A549 (cell line): Measurements from ENCODE around the gene ARHGAP5. TPM values are rescaled to one million over a fixed set of nuclear protein-coding genes. Genes with fewer than 3 reads are reported as not detected.

ENCODE experiments used
- ATAC-seq, 2 experiments: fragments of 200-7000 bp in 1 of 2; fragments of >200 bp in 1 of 2; cut with Nextera tagmentation in 1 of 2; cut with Tn5 transposase in 1 of 2; 3 replicates each; pipeline versions ENCODE4 v1.8.0 to v1.9.1; 2018 to 2020; ENCODE audit warnings: mild to moderate bottlenecking in 1 of 2, moderate library complexity in 1 of 2
- CTCF ChIA-PET: fragments of 300-600 bp; sonication (Branson Sonifier 250); formaldehyde crosslinking; extraction: SDS; loops from one replicate; lab custom pipeline; 2021; ENCODE audit warnings: antibody characterized with exemption, inconsistent platforms; lab: Yijun Ruan, JAX
- POLR2A ChIA-PET: fragments of 350-600 bp; formaldehyde crosslinking; extraction: SDS; loops from one replicate; lab custom pipeline; 2021; ENCODE audit warnings: antibody characterized with exemption, inconsistent platforms; lab: Yijun Ruan, JAX
- DNase-seq, 2 experiments: peaks; one replicate each; pipeline versions ENCODE4 v3.0.0 to v3.0.0-alpha.2; 2011 to 2016; ENCODE audit warnings: low read depth in 1 of 2, low spot score in 1 of 2
- FAIRE-seq: peaks from 2 replicates; lab custom pipeline; 2011; peaks lifted over from hg19 to GRCh38; lab: Jason Lieb, UNC
- H3K27ac ChIP-seq, 2 experiments: fragments of >200 bp; sonication (Bioruptor Twin); formaldehyde crosslinking; 3 replicates each; pipeline ENCODE4 v1.5.1; 2016 to 2017
- H3K4me1 ChIP-seq: fragments of >200 bp; sonication (Bioruptor Twin); formaldehyde crosslinking; 3 replicates; pipeline ENCODE4 v1.6.1; 2016
- H3K4me2 ChIP-seq: fragments of >200 bp; sonication (Bioruptor Twin); formaldehyde crosslinking; 3 replicates; pipeline ENCODE4 v1.6.1; 2016
- H3K4me3 ChIP-seq: fragments of >200 bp; sonication (Bioruptor Twin); formaldehyde crosslinking; 3 replicates; pipeline ENCODE4 v1.5.1; 2016
- H3K9me3 ChIP-seq: fragments of >200 bp; sonication (Bioruptor Twin); formaldehyde crosslinking; 3 replicates; pipeline ENCODE4 v1.6.1; 2016
- CHD4 ChIP-seq: fragments of 200-600 bp; sonication (generic); IDR thresholded peaks from 2 replicates; pipeline ENCODE4 v1.6.1; 2016; ENCODE audit warnings: antibody characterized with exemption, mild to moderate bottlenecking, borderline replicate concordance
- EP300 ChIP-seq, 2 experiments: fragments of >200 bp; sonication (Bioruptor Twin); formaldehyde crosslinking; IDR thresholded peaks; 2 replicates in 1 of 2; 3 replicates in 1 of 2; pipeline ENCODE4 v1.6.1; 2016 to 2017
- FOSL2 ChIP-seq, 2 experiments: fragments of 450-650 bp in 1 of 2; fragments of >200 bp in 1 of 2; sonication (Bioruptor Twin) in 1 of 2; formaldehyde crosslinking; IDR thresholded peaks; 2 replicates each; pipeline versions ENCODE4 v1.5.0 to v1.6.1; 2016 to 2020; ENCODE audit warnings: mild to moderate bottlenecking in 1 of 2, moderate library complexity in 1 of 2
- FOXS1 ChIP-seq: fragments of 250-450 bp; sonication (Bioruptor Pico); IDR thresholded peaks from 2 replicates; pipeline ENCODE4 v1.5.0; 2020; ENCODE audit warnings: mild to moderate bottlenecking, moderate library complexity
- JUNB ChIP-seq: fragments of >200 bp; sonication (Bioruptor Twin); formaldehyde crosslinking; IDR thresholded peaks from 2 replicates; pipeline ENCODE4 v1.6.1; 2016
- KDM1A ChIP-seq: fragments of 200-600 bp; sonication (generic); IDR thresholded peaks from 2 replicates; pipeline ENCODE4 v1.6.1; 2016; ENCODE audit warnings: low read depth, mild to moderate bottlenecking
- KDM5A ChIP-seq: fragments of 200-600 bp; sonication (generic); IDR thresholded peaks from 2 replicates; pipeline ENCODE4 v1.6.1; 2016; ENCODE audit warnings: antibody characterized with exemption, mild to moderate bottlenecking
- MAZ ChIP-seq: fragments of 150-350 bp; IDR thresholded peaks from 2 replicates; pipeline ENCODE4 v1.6.1; 2014; ENCODE audit warnings: antibody characterized with exemption, low read depth, low read length, borderline replicate concordance
- NPAS2 ChIP-seq: fragments of 250-450 bp; sonication (Bioruptor Pico); IDR thresholded peaks from 2 replicates; pipeline ENCODE4 v1.8.0; 2022; ENCODE audit warnings: mild to moderate bottlenecking, moderate library complexity, borderline replicate concordance
- RAD21 ChIP-seq, 2 experiments: fragments of >200 bp in 1 of 2; sonication (Bioruptor Twin) in 1 of 2; formaldehyde crosslinking in 1 of 2; IDR thresholded peaks in 1 of 2; conservative IDR thresholded peaks in 1 of 2; 2 replicates in 1 of 2; 3 replicates in 1 of 2; pipeline ENCODE4 v1.6.1; 2012 to 2018; ENCODE audit warnings: inconsistent platforms in 1 of 2
- SREBF2 ChIP-seq: fragments of 450-650 bp; IDR thresholded peaks from 2 replicates; pipeline ENCODE4 v1.6.1; 2014; ENCODE audit warnings: mild to moderate bottlenecking, moderate library complexity
- ZSCAN20 ChIP-seq: fragments of 250-450 bp; sonication (Bioruptor Pico); IDR thresholded peaks from 2 replicates; pipeline ENCODE4 v1.8.0; 2022; ENCODE audit warnings: mild to moderate bottlenecking, moderate library complexity
- WGBS: methylation state at CpG from one replicate; pipeline ENCODE4 v1.1.6; 2017; ENCODE audit errors: missing lambda C conversion rate; 5-methylcytosine and 5-hydroxymethylcytosine counted together
- polyA plus RNA-seq, 4 experiments: library from polyadenylated mRNA; depleted of rRNA in 3 of 4; stranded (reverse); fragments of >200 nt; fragmentation: RNase III in 1 of 4; extraction: RNeasy Plus Mini Kit Qiagen cat#74134 plus additional on column Dnase treatment in 1 of 4; gene quantifications; 2 replicates in 3 of 4; 3 replicates in 1 of 4; pipeline ENCODE4 v1.2.3, GENCODE V29; 2011 to 2017
- TF ChIP-seq, protein P1 (sequence below): fragments of 150-350 bp; IDR thresholded peaks from 2 replicates; pipeline ENCODE4 v1.6.1; 2014; ENCODE audit warnings: low read depth, mild to moderate bottlenecking, low read length
- TF ChIP-seq, protein P2 (sequence below): fragments of 250-450 bp; sonication (Bioruptor Pico); IDR thresholded peaks from 2 replicates; pipeline ENCODE4 v1.5.0; 2020; ENCODE audit warnings: low read depth, mild to moderate bottlenecking, moderate library complexity
- TF ChIP-seq, protein P3 (sequence below): IDR thresholded peaks from 2 replicates; pipeline ENCODE4 v1.6.1; 2012
- TF ChIP-seq, protein P4 (sequence below): fragments of >200 bp; sonication (Bioruptor Twin); formaldehyde crosslinking; IDR thresholded peaks from 2 replicates; pipeline ENCODE4 v1.6.1; 2016
- TF ChIP-seq, protein P5 (sequence below): fragments of 450-650 bp; IDR thresholded peaks from 2 replicates; pipeline ENCODE4 v1.6.1; 2014; ENCODE audit warnings: antibody characterized with exemption
- TF ChIP-seq, protein P6 (sequence below): fragments of >200 bp; sonication (Bioruptor Twin); formaldehyde crosslinking; IDR thresholded peaks from 3 replicates; pipeline ENCODE4 v1.6.1; 2016
- TF ChIP-seq, protein P7 (sequence below): fragments of 200-600 bp; sonication (generic); IDR thresholded peaks from 2 replicates; pipeline ENCODE4 v1.6.1; 2016; ENCODE audit warnings: antibody characterized with exemption, mild to moderate bottlenecking, moderate library complexity

The ARHGAP5 gene
- polyA plus RNA-seq, 2 of the 4 experiments (the other 2 are of a cell fraction) = 33.6 to 66.1 TPM

DNA sequence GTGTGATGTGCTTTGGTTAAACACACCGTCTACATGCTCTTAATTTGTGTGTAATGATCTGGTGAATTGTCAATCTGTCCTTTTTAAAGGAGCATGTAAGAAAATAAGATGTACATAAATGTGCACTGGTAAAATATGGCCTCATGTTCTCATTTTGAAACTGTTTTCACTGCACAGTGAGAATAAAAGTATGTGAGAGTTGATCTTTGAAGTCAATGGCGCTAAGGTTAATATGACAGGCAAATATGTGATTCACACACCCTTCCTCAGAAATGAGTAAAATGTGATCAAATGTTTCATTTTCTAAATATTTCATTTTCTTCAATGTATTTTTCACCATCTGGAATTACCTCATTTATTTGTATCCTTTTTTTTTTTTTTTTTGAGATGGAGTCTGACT is 116.4 kb downstream of the ARHGAP5 start:
- no peaks in the 10 kb centered on the region for H3K4me1 ChIP-seq
- 82% methylated on average over 2 of the region's 2 CpGs for WGBS
- POLR2A ChIA-PET = no interaction called here
- no peak overlapping the region for H3K4me3 ChIP-seq
- no peak for ATAC-seq
- no peak for FAIRE-seq
- TF ChIP-seq, protein P1, sequence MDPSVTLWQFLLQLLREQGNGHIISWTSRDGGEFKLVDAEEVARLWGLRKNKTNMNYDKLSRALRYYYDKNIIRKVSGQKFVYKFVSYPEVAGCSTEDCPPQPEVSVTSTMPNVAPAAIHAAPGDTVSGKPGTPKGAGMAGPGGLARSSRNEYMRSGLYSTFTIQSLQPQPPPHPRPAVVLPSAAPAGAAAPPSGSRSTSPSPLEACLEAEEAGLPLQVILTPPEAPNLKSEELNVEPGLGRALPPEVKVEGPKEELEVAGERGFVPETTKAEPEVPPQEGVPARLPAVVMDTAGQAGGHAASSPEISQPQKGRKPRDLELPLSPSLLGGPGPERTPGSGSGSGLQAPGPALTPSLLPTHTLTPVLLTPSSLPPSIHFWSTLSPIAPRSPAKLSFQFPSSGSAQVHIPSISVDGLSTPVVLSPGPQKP = no peak
- TF ChIP-seq, protein P2, sequence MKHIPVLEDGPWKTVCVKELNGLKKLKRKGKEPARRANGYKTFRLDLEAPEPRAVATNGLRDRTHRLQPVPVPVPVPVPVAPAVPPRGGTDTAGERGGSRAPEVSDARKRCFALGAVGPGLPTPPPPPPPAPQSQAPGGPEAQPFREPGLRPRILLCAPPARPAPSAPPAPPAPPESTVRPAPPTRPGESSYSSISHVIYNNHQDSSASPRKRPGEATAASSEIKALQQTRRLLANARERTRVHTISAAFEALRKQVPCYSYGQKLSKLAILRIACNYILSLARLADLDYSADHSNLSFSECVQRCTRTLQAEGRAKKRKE (CRISPR knock-in tag) = no peak
- TF ChIP-seq SREBF2 (no peak), EP300 (IDR thresholded peaks at IDR 0.05) (no peak), NPAS2 (CRISPR knock-in tag) (no peak), JUNB (no peak), FOXS1 (CRISPR knock-in tag) (no peak), RAD21 (conservative IDR thresholded peaks at IDR 0.05 in 1 of 2, IDR thresholded peaks at IDR 0.05 in 1 of 2) (no peak), KDM1A (no peak), FOSL2 (IDR thresholded peaks at IDR 0.05) (no peak), FOSL2 (CRISPR knock-in tag; IDR thresholded peaks at IDR 0.05) (no peak), MAZ (no peak), CHD4 (no peak), ZSCAN20 (CRISPR knock-in tag) (no peak), KDM5A (no peak)
- TF ChIP-seq, protein P3, sequence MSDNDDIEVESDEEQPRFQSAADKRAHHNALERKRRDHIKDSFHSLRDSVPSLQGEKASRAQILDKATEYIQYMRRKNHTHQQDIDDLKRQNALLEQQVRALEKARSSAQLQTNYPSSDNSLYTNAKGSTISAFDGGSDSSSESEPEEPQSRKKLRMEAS = no peak
- TF ChIP-seq, protein P4, sequence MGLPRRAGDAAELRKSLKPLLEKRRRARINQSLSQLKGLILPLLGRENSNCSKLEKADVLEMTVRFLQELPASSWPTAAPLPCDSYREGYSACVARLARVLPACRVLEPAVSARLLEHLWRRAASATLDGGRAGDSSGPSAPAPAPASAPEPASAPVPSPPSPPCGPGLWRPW = no peak
- TF ChIP-seq, protein P5, sequence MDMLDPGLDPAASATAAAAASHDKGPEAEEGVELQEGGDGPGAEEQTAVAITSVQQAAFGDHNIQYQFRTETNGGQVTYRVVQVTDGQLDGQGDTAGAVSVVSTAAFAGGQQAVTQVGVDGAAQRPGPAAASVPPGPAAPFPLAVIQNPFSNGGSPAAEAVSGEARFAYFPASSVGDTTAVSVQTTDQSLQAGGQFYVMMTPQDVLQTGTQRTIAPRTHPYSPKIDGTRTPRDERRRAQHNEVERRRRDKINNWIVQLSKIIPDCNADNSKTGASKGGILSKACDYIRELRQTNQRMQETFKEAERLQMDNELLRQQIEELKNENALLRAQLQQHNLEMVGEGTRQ = no peak
- TF ChIP-seq, protein P6, sequence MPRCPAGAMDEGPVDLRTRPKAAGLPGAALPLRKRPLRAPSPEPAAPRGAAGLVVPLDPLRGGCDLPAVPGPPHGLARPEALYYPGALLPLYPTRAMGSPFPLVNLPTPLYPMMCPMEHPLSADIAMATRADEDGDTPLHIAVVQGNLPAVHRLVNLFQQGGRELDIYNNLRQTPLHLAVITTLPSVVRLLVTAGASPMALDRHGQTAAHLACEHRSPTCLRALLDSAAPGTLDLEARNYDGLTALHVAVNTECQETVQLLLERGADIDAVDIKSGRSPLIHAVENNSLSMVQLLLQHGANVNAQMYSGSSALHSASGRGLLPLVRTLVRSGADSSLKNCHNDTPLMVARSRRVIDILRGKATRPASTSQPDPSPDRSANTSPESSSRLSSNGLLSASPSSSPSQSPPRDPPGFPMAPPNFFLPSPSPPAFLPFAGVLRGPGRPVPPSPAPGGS = no peak
- TF ChIP-seq, protein P7, sequence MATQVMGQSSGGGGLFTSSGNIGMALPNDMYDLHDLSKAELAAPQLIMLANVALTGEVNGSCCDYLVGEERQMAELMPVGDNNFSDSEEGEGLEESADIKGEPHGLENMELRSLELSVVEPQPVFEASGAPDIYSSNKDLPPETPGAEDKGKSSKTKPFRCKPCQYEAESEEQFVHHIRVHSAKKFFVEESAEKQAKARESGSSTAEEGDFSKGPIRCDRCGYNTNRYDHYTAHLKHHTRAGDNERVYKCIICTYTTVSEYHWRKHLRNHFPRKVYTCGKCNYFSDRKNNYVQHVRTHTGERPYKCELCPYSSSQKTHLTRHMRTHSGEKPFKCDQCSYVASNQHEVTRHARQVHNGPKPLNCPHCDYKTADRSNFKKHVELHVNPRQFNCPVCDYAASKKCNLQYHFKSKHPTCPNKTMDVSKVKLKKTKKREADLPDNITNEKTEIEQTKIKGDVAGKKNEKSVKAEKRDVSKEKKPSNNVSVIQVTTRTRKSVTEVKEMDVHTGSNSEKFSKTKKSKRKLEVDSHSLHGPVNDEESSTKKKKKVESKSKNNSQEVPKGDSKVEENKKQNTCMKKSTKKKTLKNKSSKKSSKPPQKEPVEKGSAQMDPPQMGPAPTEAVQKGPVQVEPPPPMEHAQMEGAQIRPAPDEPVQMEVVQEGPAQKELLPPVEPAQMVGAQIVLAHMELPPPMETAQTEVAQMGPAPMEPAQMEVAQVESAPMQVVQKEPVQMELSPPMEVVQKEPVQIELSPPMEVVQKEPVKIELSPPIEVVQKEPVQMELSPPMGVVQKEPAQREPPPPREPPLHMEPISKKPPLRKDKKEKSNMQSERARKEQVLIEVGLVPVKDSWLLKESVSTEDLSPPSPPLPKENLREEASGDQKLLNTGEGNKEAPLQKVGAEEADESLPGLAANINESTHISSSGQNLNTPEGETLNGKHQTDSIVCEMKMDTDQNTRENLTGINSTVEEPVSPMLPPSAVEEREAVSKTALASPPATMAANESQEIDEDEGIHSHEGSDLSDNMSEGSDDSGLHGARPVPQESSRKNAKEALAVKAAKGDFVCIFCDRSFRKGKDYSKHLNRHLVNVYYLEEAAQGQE = no peak
- no peak overlapping the region for H3K4me2 ChIP-seq
- H3K27ac ChIP-seq = no peak overlapping the region
- H3K9me3 ChIP-seq = no peaks in the 10 kb centered on the region
- CTCF ChIA-PET = no interaction called here
- DNase-seq = no peak
